HG03039 (cell line): ENCODE measurements around the gene GTPBP1.

Experiments
- ATAC-seq: cut with Tn5 transposase; IDR thresholded peaks from one replicate; pipeline ENCODE4 v1.9.1; 2021; ENCODE audit warnings: mild to moderate bottlenecking, moderate library complexity; ENCODE audit not compliant: unreplicated experiment

The GTPBP1 gene

DNA sequence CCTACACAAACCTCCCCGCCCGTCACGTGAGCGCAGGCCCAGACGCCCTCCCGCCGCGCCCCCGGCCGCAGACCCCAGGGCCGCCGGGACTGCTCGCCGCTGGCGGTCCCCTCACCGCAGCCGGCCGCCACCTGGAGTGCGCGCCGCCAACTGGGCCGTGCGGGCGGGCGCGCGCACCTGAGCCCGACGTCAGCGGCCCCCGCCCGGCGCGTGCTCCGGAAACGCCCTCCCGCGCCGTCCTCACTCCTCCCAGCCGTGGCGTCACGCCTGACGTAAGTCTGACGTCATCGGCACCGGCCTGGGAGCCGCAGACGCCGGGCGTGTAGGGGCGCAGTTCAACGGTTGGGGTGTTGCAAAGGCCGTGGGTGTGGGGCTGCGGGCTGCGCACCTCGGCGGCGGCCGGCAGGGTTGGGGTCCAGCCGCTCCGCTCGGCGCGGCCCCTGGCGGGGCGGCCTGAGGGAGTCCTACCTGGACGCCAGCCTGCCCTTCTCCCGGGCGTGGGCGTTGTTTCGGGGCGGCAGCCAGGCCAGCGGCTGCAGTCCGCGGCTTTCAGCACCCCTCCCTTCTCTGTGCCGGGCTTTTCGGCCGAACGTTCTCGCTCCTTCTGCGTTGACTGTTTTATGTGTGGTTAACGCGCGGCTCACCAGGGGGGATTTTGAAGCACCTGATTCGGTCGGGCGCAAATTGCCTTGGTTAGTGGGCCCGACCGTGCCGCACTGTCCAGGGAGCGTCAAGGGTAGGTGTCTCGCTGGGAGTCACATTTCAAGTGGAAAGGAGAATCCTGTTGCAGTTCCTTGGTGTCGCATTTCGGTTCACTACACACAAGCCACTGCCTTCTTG lies 4.7 kb upstream of the GTPBP1 start, which contains the start of gene JOSD1:
Gene JOSD1 (minus strand): TSS at position 155 of the 840 bp plus-strand sequence. CDS start 956 bp downstream, outside the sequence.
- ATAC-seq: peak; percentile 34

DNA sequence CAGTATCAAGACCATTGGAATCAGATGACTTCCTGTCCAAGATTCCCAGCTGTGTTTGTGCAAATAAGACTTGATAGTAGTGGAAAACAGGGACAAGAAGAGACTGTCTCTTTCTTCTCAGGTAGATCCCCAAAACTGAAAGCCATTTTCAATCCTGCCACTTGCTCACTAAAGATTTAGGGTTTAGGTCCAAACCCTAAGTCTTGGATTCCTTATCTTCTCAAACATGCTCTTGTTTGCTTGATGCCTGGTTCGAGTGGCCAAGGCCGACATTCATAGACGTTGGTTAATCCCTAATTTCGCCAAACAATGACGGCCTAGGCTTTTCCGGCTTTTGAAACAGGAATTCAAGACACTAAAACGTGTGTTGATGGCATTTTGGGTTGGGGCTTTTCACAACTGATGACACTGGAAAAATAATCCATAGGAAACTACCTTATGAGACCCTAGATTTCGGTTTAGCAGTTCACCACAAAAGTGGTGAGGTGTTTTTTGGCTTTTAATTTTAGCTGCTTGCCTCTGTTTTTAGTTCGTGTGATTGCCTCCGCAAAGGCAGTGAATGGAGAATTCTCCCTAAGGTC lies 1.0 kb upstream of the GTPBP1 start:
- no peak for ATAC-seq

DNA sequence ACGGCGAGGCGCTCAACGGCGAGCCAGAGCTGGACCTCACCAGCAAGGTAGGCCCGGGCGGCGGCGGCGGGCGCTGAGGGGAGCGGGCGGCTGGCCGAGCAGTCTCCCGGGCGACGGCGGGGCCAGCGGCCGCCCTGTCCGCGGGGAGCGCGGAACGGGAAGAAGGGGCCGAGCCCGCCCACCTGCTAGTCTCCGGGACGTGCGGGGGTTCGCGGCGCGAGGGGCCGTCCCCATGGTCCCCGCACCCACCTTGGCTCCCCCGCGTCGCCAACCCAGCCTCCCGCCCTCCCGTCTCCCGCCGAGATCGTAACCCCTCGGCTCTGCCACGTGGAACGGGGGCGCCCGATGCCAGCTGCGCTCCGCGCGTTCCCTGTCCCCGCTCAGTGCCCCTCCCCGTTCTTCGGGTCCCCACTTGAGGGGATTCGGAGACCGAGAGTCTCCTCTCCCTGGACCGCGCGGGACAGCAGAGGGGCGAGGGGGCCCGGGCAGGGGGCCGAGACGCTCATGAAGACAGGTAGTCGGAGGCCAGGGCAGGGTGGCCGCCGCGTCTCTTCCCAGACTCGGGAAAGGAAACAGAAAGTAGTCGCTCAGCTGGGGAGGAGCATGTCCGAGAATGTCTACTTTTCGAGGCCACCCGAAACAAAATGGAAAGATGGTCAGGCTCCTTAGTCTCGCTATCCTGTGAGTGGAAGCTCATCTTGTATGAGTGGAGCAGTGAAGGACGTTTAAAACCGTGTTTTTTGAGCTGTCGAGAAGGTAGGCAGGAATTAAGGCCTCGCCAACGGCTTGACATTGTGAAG lies 557 bp downstream of the GTPBP1 start:
- peak; percentile 5 for ATAC-seq

DNA sequence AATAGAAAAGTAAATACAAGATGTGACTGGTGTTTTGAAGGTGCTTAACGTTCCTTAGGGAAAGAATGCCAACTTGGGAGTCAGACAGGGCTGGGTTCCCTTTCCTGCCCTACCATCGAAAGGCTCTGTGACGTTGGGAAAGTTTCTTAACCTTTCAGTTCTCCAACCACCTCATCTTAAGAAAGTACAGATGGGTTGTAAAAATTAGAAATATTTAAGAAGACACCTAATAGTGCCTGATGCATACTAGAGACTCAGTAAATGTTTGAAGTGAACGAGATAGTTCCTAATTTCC lies 1.1 kb downstream of the GTPBP1 start:
- no peak for ATAC-seq

DNA sequence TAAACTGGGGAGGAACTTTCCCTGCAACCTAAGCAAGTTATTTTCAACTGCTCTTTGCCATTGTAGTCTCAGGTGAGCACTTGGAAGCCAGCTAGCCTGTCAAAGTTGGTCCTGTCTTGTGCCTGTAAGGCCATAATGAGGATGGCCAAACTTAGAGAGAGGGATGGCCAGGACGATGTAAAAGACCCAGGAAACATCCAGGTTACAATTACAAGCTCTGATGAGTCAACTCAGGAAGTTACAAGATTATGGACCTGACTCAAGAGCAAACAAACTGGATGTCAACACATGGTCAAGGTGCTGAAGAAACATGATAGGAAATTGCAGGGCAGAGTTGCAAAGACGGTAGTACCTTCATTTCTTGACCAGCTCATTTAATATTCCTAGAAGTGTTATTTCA lies 1.6 kb downstream of the GTPBP1 start:
- no peak for ATAC-seq

DNA sequence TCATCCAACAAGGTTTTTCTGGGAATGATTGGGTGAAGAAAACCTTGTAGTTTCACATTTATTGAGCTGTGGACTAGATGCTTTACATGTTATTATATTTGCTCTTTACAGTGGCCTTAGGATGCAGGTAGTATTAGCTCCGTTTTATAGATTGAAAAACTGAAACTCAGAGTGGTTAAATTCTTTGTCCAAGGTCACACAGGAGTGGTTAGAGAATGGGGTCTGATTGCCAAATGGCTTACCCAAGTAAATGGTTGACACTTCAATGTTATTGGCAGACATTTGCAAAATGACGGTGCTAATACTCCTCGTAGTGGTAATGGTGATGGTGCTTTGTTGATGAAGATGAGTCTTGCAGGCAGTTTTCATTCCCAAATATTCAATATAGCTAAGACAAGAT lies 2.2 kb downstream of the GTPBP1 start:
- ATAC-seq: no peak

DNA sequence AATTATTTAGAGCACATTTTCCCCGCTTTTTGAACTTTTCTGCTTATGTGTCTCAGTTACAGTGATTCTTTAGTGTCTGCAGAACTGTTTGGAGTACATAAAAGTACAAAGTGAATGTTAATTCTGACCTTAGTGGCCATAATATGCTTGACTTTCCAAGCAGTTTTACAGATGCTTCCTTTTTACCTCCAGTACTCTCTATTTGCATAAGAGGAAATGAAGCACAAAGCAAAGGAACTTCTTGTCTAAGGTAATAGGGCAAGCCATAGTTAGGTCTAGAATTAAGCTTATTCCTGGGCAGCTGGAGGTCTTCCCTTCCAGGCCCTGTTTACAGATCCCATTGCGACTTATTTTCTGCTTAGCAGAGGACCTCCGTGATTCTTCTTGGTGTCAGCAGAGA lies 3.6 kb downstream of the GTPBP1 start:
- no peak for ATAC-seq

DNA sequence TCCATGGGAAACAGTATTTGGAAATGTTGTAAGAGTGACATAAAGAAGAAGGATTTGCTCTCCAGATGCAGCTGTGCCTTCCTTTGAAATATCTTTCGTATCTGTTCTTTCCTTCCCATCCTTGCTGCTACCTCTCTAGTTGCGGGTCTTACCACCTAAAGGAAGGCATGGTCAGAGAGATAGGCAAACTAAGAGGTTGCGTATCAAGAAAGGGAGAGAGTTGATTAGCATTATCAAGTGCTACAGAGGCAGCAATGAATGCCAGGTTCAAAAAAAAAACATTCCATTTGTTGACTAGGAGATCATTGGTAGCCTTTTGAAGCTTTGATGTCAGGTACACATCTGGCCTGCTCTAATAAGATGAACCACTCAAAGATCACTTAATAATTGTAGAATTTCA lies 4.6 kb downstream of the GTPBP1 start:
- ATAC-seq: no peak

DNA sequence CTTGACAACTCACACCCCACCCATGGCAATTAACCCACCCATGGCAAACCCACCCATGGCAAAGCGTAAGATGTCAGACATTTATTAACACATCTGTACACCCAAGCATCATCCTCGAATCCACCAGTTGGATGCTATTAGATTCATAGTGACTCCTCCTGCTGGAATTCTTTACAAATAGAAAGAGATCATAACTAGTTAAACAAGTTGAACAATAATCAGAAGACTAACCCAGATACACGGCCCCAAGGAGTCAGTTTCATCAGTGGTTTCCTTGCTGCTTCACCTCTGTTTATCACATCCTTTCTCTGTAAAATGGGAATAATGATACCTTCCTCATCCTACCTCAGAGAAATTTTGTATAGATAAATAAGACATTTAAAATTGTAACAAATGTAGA lies 5.1 kb downstream of the GTPBP1 start:
- no peak for ATAC-seq

DNA sequence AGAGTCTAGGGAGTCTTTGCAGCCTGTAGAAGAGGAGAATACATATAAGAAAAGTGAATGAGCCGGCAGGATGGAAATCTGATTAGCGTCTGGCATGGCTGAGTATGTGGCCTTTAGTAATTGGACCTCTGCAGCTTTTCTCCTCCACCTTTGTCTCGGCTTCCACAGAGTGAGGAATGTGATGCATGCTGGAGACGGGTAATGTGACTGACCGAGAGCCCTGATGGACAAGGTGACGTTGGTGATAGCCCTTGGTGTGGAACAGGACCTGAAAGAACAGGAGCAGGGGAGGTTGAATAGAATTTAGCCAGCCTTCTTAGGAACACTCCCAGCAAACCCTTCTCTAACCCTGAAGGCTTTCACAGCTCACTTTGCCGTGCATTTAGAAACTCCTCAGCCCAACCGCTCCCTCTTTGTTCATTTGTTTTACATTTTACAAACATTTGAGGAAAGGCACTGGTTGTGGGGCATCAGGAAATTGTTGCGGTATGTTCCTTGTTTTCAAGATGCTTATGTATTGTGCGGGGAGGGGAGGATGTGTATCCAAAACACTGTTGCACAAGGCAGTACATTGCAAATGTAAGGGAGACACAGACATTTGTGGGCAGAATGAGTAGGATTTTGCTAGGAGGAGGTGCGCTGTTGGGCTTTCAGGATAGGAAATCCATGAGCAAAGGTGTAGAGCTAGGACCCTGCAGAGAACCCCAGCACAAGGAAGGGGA lies 6.9 kb downstream of the GTPBP1 start:
- ATAC-seq: no peak

DNA sequence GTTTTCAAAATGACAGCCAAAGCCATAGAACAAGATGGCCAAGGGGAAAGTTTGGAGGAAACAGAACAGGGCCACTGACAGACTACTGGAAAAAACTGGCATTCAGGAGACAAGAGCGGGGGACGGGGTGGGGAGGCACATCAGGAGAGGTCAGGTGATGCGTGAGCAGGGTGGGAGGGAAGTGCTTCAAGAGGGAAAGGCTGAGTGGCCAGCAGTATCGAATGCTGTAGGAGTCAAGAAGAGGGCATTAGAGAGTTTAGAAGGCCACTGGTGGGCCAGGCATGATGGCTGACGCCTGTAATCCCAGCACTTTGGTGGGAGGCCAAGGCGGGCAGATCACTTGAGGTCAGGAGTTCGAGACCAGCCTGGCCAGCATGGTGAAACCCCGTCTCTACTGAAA lies 8.2 kb downstream of the GTPBP1 start:
- ATAC-seq: no peak

DNA sequence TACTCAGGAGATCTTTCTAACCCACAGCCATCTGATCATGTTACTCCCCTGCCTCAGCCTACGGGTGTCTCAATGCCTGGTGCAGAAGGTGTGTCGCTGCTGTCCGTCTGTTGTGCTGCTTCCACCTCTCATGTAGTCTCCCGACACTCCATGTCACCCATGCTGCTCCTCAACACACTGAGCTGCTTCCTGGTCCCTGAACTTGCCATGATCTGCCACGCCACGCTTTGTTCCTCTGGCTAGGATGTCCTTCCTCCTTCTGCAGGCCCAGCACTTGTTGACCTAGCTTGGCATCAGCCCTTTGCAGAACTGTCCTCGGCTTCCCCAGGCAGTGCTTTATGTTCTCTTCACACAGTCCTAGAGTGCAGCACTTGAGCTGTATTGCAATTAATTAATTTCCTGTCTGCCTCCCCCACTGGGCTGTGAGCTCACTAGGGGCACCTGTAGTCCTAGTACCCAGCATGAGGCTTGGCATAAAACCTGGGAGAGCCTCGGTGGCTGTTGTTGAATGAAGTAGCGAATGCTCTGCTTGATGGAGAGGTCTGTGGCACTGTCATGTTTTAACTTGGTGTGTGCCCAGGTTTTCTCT lies 9.5 kb downstream of the GTPBP1 start:
- ATAC-seq: no peak

DNA sequence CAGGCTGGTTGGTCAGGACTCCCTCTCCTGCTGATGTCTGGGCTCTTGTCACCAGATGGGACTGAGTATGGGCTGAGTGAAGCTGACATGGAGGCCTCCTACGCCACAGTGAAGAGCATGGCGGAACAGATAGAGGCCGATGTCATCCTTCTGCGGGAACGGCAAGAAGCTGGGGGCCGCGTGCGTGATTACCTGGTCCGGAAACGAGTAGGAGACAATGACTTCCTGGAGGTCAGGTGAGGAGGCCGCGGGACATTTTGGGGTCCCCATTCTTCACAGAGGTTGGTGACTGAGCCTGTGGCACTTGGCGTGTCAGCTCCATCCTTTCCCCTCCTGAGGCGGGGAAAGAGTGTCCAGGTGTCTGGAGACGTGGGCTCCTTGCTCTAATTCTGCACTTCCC lies 10.1 kb downstream of the GTPBP1 start:
- ATAC-seq: no peak

DNA sequence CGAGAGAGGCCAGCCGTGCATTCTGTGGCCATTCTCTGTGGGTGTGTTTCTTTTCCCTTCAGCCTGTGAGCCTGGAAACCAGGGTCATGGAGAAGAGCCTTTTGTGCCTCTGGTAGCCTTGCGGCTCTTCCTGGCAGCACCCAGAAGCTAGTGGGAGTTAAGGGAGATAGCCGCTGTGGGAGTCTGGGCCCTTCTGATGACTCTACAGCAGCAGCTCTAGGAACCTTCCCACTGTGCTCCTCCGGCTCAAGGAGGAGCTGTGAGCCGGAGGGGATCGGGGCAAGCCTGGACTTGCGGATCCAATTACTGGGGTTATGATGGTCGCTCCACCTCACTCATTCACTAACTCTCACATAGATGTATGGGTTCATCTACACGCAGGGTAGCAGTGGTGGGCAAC lies 10.5 kb downstream of the GTPBP1 start:
- no peak for ATAC-seq

DNA sequence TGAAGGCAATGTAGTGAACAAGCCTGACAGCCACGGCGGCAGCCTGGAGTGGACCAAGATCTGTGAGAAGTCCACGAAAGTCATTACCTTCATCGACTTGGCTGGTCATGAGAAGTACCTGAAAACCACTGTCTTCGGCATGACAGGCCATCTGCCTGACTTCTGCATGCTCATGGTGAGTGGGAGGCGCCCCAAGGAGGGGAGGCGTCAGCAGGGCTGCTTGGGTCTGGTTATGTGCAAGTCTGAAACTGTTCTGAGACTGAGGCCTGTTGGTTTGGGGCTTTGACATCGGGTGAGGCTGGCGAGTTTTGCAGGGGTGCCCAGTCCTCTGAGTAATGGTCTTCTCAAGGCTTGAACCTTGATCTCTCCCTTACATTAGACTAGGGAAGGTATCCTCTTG lies 11.1 kb downstream of the GTPBP1 start:
- ATAC-seq: no peak

DNA sequence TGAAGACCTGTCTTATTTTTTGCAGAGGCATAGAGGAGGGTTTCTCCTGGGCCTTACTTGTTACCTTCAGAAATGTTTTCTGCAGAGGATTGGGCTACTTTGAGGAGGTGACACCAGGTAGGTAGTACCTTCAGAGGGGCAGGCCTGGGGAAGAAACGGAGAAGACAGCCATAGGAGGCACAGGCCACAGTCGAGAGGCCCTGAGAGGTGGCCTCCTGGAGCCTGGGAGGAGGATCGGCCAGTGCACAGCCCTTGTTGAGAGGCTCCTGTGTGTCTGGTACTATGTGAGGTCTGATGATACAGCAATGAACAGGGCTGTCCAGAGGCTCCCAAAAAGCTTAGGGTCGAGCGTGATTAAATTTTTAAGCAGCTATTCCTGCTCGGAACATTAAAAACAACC lies 11.5 kb downstream of the GTPBP1 start:
- no peak for ATAC-seq

DNA sequence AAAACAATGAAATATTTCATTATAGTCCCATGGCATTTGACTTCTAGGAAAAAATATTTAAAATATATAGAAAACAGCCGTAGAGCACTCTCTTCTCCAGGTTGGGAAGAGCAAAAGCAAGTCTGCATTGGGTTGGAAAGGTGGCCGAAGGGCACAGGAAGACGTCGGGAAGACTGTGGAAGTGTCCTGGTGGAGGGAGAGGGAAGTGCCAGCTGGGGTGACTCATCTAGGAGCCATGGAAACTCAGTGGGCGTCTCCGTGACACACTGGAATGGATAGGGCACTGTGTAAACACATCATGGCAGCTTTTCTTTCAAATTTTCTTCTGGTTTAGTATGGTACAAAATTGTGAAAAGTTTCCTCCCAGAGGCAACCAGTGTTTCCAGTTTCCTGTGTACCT lies 12.7 kb downstream of the GTPBP1 start:
- ATAC-seq: no peak

DNA sequence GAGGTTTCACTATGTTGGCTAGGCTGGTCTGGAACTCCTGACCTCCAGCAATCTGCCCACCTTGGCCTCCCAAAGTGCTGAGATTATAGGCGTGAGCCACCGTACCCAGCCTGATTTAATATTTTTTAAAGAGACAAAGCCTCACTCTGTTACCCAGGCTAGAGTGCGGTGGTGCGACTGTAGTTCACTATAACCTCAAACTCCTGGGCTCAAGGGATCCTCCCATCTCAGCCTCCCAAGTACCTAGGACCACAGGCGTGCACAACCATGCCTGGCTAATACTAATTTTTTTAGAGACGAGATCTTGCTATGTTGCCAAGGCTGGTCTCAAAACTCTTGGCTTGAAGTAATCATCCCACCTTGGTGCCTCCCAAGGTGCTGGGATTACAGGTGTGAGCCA lies 13.5 kb downstream of the GTPBP1 start:
- ATAC-seq: no peak

DNA sequence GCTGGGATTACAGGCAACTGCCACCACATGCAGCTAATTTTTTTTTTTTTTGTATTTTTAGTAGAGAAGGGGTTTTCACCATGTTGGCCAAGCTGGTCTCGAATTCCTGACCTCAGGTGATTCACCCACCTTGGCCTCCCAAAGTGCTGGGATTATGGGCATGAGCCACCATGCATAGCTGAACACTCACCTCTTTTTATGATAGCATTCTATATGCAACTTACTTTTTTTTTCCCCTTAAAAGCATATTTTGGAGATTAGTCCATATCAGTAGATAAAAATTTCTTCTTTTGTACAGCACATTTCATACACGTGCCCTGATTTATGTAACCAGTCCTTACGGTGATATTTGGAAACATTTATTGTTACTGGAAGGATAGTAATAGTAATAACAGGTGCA lies 14.6 kb downstream of the GTPBP1 start:
- no peak for ATAC-seq

DNA sequence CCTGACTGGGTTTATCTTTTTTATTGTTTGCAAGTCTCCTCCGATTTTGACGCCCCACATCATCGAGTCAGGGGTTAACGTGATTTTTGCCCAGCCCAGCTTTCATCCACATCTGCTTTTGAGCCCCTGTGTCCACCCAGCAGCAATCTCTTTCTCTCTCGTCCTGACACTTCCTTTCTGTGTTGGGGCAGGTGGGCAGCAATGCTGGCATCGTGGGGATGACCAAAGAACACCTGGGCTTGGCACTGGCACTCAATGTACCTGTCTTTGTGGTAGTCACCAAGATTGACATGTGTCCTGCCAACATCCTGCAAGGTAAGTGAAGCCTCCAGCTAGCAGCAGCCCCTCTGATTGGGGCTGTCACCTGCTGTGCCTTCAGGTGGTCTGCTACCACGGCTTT lies 15.8 kb downstream of the GTPBP1 start:
- no peak for ATAC-seq

DNA sequence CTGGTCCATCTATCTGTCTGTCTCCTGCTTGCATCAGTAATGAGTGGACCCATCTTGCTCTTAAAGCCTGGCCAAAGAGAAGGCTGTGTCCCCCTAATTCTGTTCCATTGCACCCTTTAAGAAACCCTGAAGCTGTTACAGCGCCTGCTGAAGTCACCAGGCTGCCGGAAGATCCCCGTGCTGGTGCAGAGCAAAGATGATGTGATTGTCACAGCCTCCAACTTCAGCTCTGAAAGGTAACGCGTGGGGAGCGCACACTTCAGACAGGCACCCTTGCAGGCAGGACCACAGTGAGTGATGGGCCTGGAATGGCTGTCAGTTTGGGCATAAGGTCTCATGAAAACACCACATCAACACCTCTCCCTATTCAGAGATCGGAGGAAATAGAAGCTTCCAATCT lies 18.4 kb downstream of the GTPBP1 start:
- ATAC-seq: no peak
